Neural cell (in vitro differentiated cells): Measurements from ENCODE around the gene TASL.

ENCODE experiments used
- CTCF ChIP-seq: fragments of 450-650 bp; IDR thresholded peaks from 2 replicates; pipeline ENCODE4 v1.5.1; 2014; ENCODE audit warnings: antibody characterized with exemption, mild to moderate bottlenecking, moderate library complexity; ENCODE audit not compliant: poor library complexity, severe bottlenecking
- EP300 ChIP-seq: fragments of 450-650 bp; conservative IDR thresholded peaks from 2 replicates; pipeline ENCODE4 v1.6.1; 2014; ENCODE audit warnings: antibody characterized with exemption, mild to moderate bottlenecking, moderate library complexity; ENCODE audit not compliant: poor library complexity, severe bottlenecking
- EZH2 ChIP-seq: fragments of 200-600, 300-800 bp; shearing (Covaris generic), sonication (generic); IDR thresholded peaks from 2 replicates; pipeline ENCODE4 v1.6.1; 2014; ENCODE audit warnings: antibody characterized with exemption, low read length, borderline replicate concordance, mild to moderate bottlenecking; ENCODE audit not compliant: insufficient read depth, poor library complexity, severe bottlenecking
- MXI1 ChIP-seq: fragments of 450-650 bp; conservative IDR thresholded peaks from 2 replicates; pipeline ENCODE4 v1.6.1; 2014; ENCODE audit warnings: antibody characterized with exemption, mild to moderate bottlenecking; ENCODE audit not compliant: poor library complexity, severe bottlenecking
- POLR2AphosphoS5 ChIP-seq: IDR thresholded peaks from 2 replicates; pipeline ENCODE4 v1.6.1; 2012
- REST ChIP-seq: IDR thresholded peaks from 2 replicates; pipeline ENCODE4 v1.6.1; 2012; ENCODE audit warnings: borderline replicate concordance
- SMC3 ChIP-seq: fragments of 450-650 bp; conservative IDR thresholded peaks from 2 replicates; pipeline ENCODE4 v1.6.1; 2014; ENCODE audit warnings: antibody characterized with exemption, mild to moderate bottlenecking, moderate library complexity; ENCODE audit not compliant: poor library complexity

- no peak for TF ChIP-seq REST
- no peak for TF ChIP-seq EZH2
- TF ChIP-seq CTCF: peak; percentile 54
- TF ChIP-seq SMC3: peak; percentile 36
- no peak for TF ChIP-seq EP300
- no peak for TF ChIP-seq POLR2AphosphoS5
- no peak for TF ChIP-seq MXI1
Measured at GRCh38 chrX:30570505-30570904, 7.1 kb downstream of the TASL start.
